CD4-positive, alpha-beta T cell treated with Interferon alpha-2 for 1 hour (primary cell): ENCODE results near the gene IL17F.
A peak's percentile ranks its signal among the peaks of the same experiment; 100 is the strongest.
"Not testable (repeated sequence)": the region's sequence is repeated elsewhere in the genome, so short reads cannot be mapped to it uniquely, and the experiment has no call there.

Source experiments
- DNase-seq, 2 donors: peaks; one replicate each; pipeline ENCODE4 v3.0.0-alpha.2; 2020 to 2022

IL17F gene

DNA sequence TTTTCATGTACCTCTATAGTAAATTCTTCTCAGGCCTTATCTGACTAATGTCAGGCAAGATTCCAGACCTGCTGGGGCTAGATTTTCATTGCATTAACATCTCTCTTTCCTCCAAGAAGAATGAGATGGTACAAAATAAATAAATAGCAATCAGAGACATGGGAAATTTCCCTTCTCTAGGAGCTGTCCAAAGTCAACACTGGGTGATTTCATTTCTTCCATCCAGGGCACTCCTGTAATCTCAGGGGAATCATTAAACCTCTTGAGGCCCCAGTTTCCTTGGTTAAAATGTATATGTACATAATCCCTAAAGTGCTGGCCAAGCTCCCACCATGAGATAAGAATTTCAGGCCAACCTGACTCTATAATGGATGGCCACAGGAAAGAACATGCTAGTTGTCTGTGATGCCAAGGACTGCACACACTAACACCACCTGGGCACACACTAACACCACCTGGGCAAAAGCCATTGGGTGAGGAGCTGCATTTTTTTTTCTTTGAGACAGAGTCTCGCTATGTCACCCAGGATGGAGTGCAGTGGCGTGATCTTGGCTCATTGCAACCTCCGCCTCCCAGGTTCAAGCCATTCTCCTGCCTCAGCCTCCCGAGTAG lies 912 bp downstream of the IL17F start:
- DNase-seq: no peak

DNA sequence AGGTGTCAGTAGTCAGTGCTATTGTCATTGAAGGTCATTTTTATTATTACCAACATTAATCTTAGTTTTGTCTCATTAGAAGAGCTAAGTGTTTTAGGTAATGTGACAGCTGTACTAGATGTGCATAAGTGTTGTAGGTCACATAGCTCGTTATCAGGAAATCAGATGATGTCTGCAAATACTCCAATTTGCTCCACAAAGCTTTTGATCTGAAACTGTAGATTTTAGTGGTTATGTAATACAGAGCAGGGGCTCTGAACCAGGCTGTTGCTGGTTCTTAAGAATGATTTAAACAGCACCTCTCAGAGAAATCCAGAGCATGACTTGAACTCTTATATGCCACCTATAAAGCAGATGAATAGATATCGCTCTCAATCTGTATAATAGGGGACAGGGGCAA lies 2.5 kb downstream of the IL17F start:
- DNase-seq: no peak

DNA sequence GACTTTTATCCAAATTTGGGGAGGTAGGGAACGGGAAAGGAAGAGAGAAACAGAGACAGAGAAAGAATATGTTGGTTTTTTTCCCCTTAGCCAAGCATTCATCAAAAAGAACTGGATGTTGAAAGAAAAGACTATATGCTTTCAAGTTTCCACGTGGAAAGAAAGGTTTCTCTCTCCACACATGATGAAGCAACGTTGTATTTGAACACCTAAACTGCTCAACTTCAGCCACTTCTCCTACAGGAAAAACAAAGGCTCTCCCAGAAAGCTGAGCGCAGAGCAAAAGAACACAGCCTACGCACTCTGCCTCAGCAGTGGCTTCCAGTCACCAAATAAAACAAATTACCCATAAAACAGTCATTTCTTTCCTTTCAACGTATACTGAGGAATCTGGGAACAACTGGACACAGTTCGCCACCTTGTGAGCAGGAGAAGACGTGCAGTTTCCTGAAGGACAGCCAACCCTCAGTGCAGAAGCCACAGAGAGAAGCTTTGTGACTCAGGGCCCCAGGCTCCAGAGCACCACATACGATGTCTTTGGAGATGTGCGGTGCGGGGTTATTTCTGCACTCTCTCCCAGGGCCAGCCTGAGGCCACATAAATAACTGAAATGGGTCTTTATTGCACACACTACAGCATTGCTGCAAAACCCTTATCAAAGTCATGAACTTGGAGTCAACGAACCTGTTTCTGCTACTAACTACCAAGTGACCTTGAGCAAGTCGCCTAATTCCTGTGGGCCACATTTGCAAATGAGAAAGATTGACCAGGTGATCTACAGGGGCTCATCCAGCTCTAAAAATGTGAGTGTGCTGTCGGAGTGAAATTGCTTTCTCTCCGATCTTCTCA lies 10.1 kb downstream of the IL17F start:
- no peak for DNase-seq

DNA sequence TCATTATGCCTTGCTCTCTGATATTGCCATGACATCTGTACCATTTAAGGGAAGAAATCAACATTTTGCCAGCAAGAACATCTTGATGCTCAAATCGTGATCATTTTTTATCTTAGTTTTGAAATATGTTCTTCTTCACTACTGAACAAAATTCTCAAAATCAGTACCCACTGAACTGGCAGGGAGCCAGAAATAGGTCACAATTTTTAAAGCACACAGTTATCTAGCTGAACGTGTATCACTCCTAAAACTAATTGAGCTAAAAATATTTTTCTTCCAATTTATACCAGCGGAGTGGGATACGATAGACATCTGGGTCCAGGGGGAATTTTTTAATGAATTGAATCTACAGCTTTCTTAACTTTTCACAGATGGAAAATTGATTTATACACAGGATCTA lies 11.3 kb downstream of the IL17F start:
- no peak for DNase-seq

DNA sequence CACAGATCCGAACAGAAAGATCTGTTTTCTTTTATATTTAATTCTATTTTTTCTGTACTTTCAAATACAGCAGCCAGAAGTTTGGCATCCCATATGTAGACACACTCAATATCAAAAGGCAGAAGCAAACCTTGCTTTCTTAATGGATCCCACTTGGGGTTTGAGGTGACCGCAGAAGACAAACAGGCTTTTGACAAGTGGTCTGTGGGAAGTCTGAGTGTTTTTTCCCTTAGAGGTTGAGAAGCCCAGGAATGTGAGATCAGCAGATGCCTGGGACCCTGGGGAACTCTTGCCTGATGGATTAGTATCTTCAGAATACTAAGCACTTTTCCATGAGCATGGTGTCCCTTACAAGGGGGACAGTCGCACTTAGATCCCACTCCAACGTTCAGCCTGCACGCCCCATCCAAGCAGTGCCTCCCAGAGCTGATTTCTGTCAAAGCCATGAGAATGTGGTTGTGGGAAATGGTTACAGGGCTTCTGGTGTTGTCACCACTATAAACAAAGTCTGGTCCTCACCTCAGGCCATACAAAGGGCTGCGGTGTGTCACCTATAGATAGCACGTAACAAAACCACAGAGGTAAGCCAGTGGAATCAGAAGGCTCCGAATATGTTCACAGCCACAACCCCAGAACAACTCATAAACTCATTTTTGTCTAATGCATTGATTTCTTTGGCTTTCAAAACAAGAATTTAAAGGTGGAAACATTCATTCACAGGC lies 12.7 kb downstream of the IL17F start:
- DNase-seq: no peak

- no peak for DNase-seq
Measured at GRCh38 chr6:52230685-52231084, 13.6 kb downstream of the IL17F start.

DNA sequence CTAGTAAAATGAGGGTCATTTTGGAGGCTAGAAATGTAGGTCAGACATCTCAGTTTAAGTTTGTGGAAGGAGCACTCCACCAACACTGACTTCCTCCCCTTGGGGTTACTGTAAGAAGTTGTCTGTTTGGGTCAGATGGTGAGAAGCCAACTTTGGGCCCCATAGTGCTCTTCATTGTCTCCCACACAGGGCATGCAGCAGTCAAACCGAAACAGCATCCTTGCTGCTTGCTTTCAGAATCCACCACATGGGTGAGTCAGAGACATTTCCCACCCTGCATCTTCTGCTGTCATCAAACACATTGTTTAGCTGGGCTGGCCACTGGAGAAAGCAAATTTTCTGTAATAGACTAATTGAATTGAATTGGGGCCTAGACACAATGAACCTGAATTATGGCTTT lies 16.8 kb downstream of the IL17F start:
- no peak for DNase-seq

DNA sequence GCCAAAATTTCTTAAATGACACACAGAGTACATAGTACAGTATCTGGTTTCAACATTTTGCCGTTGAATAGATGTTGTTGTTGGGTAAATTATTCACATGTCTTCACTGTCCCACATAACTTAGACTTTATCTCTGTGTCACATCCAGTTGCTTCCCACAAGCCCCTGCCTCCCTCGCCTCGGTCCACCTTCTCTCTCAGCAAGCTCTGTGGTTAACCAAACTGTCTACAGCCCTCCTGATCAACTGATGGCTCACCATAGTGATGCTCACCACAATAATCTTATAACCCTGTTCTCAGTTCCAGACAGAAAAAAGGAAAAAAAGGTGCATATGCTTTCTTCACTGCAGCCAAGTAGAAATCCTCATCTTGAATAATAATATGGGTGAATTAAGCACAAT lies 23.0 kb downstream of the IL17F start:
- DNase-seq: peak in 1 of 2 donors; percentile 11

GRCh38 chr6:52217761-52218160 lies 26.5 kb downstream of the IL17F start:
- no peak for DNase-seq

DNA sequence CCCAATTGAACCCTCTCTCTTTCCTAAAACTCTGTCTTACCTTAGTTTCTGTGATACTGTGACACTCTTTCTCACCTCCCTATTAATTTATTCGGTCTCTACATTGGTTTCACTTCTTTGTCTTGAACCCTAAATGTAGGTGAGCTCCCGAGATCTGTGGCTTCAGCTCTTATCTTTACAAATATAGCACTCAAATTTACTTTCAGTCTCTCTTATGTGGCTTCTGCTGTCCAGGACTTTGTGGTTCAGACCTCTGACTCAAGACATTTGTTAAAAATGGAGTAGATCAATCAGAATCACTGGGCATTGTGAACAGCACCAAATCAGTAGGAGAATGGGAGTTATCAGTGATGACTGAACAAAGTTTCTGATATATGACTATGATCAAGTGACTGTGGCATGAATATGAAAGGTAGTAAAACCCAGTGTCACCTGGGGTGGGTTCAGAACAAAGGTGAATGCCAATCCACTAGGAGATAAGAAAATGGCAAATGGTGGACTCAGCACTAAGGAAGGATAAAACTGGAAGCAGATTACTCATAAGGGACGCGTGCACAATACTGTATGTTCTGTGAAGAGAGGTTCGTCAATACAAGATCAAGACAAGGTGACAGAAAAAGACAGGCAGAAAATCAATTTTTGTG lies 27.2 kb downstream of the IL17F start:
- no peak for DNase-seq

DNA sequence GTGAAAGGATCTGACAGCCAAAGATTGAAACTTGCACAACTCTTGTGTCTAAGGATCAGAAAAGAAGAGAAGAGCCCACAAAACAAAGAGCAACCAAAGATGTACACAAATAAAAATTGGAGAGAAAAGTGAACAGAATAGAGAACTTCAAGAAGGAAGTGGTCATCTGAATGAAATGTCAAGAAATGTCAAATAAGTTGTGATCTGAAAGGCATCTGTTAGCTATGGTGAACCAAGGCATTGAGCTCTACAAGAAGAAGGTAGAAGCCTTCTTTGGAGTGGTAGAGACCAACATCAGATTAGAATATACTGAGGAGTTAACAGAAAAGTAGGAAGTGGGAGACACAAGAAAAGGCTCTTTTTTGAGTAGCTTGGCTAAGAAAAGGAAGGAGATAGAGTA lies 28.5 kb downstream of the IL17F start:
- DNase-seq: no peak

DNA sequence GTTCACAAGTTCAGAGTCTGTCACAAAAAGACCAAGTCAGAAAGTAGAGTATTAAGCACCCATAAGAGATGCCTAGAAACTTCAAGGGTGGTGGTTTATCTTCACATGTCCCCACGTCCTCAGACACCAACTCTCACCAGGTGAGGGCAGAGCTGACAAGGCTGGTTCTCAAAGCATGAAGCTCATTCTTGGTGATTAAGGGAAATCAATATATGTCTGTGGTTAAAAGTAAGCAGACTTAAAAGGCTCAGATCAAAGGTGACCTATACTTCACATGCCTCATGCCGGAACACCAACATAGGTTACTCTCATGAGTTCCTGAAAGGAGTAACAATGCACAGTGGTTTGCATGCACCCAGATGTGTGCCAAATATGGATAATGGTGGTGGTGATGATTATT lies 31.2 kb downstream of the IL17F start:
- peak in 1 of 2 donors; percentile 14 for DNase-seq

DNA sequence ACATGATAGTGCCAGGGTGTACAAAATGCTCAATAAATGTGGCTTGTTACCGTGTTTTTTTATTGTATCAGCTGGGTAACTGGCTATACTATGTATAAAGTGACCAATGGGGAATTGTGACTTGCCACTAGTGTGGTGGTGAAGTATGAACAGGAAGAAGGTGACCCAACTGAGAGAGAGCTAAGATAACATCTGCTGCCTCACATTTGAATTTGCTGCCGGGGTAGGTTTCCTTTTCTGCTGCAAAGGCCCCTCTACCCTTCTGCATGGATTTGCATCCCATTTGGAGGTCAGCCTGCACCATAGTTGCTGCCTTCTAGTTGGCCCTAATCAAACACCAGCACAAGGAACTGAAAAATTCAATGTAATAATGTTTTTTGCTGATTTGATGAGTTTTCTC lies 34.1 kb downstream of the IL17F start:
- DNase-seq: no peak

DNA sequence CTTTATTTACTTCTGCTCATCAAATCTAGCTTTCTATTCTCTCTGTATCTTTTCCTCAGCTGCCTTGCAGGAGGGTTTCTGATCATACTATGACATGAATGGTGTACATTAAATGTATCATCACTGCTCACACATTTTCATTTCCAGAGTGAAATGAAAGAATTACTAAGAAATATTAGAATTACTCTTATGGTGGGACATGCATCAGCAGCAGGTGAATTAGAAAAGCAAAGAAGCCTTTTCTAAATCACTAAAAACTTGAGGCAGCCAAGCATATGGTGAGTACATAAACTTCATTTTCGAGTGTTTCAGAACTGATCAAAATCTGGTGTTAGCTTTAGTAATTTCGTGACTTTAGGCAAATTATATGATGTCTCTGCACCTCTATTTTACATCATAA lies 34.5 kb downstream of the IL17F start:
- DNase-seq: no peak

GRCh38 chr6:52208612-52209011 lies 35.7 kb downstream of the IL17F start:
- no peak for DNase-seq

DNA sequence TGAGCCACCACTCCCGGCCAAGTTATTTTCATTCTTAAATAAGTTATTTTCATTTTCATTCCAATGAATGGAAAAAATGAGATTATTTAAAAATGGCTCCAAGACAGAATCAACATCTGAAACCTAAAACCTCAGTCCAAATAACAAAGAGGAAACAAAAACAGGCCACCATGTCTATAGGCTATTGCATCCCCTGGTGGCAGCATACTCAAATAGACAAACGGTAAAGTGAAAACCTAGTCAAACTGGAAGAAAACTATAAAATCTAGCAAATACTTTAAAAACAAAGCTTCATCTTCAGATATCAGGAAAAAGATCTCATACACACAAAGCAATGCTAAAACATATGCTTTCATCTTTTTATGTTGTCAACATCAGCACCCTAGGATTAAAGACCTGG lies 37.2 kb downstream of the IL17F start:
- no peak for DNase-seq

DNA sequence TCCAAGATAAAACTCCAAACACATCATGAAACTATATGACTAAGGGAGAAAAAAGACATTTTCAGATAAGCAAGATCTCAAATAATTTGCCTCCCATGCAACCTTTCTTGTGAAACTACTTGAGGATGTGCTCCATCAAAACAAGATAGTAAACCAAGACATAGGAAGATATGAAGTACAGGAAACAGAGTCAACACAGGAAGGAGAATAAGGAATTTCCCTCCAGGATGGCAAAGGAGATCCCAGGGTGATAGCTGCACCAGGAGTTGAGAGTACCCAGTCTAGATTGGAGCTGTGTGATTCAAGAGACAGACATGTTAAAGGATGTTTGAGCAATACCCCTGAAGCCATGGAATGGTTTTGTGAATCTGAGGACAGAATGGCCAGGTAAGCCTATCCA lies 42.8 kb downstream of the IL17F start:
- DNase-seq: no peak

- DNase-seq: no peak
Measured at GRCh38 chr6:52201046-52201445, 43.3 kb downstream of the IL17F start.

DNA sequence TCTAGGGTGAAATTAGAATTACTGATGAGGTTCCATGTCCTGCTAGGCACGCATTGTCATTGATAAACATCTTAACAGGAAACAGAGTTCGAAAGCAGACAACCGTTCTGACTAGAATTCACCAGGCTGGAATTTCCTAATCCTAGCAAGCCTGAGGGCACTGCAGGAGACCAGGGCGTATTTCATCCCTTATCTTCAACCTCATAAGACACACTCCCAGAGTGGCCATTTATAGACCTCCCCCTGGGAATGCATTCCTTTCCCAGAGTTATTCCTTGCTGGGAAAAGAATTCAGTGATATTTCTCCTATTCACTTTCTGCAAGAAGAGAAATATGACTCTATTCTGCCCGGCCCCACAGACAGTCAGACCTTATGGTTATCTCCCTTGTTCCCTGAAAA lies 44.2 kb downstream of the IL17F start:
- DNase-seq: not testable (repeated sequence)

GRCh38 chr6:52195886-52196285 lies 48.4 kb downstream of the IL17F start:
- no peak for DNase-seq

DNA sequence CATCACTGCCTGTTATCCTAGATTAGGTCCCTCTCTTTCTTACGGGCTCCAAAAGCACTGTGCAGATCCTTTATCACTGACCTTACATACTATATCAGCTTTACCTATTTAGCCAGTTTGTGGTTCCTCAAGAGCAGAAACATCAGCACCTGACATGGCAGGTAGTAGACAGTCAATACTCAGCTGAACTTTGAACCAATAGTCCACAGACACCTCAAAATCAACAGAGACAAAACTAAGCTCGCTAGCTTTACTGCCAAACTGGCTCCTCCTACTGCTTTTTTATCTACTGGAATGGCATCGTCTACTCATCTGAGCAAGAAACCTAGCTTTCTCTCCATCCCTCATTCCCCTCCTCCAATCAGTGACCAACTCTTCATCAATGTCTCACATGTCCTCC lies 52.5 kb downstream of the IL17F start:
- DNase-seq: no peak

DNA sequence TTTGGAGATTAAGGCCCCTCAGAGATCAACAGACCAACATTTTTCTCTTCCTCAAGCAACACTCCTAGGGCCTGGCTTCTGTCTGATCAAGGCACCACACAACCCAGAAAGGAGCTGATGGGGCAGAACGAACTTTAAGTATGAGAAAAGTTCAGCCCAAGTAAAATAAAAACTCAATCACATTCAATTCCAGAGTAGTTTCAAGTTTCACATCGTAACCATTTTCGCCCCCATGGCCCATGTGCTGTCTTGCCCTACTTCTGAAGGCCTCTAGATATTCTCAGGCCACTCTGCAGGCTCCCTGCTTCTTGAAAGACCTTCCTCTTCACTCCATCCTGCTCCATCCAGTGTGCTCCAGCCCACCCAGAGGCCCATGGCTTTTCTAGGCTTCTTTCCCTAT lies 53.9 kb downstream of the IL17F start:
- no peak for DNase-seq

- DNase-seq: no peak
Measured at GRCh38 chr6:52189974-52190373, 54.3 kb downstream of the IL17F start.

GRCh38 chr6:52187098-52187497 lies 57.2 kb downstream of the IL17F start:
- DNase-seq: no peak
